HepG2 (cell line): ENCODE results near the gene MED9. TPM values are rescaled to one million over a fixed set of nuclear protein-coding genes. Genes with fewer than 3 reads are reported as not detected.

Experiments used
- FOXK1 ChIP-seq: sonication (generic); formaldehyde crosslinking; IDR thresholded peaks from 2 replicates; pipeline ENCODE4 v1.4.0; 2020; ENCODE audit warnings: low read depth, missing genetic modification reagents, borderline replicate concordance
- KDM1A ChIP-seq: IDR thresholded peaks from 2 replicates; pipeline ENCODE4 v1.6.1; 2016; ENCODE audit warnings: missing compliant biosample characterization
- MIER2 ChIP-seq: IDR thresholded peaks from 2 replicates; pipeline ENCODE4 v1.6.1; 2016; ENCODE audit warnings: missing biosample characterization, missing genetic modification reagents
- MYNN ChIP-seq: sonication (generic); formaldehyde crosslinking; IDR thresholded peaks from 2 replicates; pipeline ENCODE4 v1.4.0; 2020; ENCODE audit warnings: mild to moderate bottlenecking, low read depth, missing genetic modification reagents
- RCOR2 ChIP-seq: IDR thresholded peaks from 2 replicates; pipeline ENCODE4 v1.6.1; 2016; ENCODE audit warnings: missing biosample characterization, missing genetic modification reagents
- SPEN ChIP-seq: sonication (generic); formaldehyde crosslinking; IDR thresholded peaks from 2 replicates; pipeline ENCODE4 v1.5.1; 2020; ENCODE audit warnings: low read depth, mild to moderate bottlenecking, missing genetic modification reagents
- ZBED4 ChIP-seq: sonication (generic); formaldehyde crosslinking; IDR thresholded peaks from 2 replicates; pipeline ENCODE4 v1.4.0; 2020; ENCODE audit warnings: missing genetic modification reagents, borderline replicate concordance
- ZBTB38 ChIP-seq: sonication (generic); formaldehyde crosslinking; IDR thresholded peaks from 2 replicates; pipeline ENCODE4 v1.5.1; 2020; ENCODE audit warnings: mild to moderate bottlenecking, missing genetic modification reagents
- ZFP36 ChIP-seq: fragments of 150-350 bp; IDR thresholded peaks from 2 replicates; pipeline ENCODE4 v1.6.1; 2018; ENCODE audit warnings: borderline replicate concordance, low read length, low read depth; ENCODE audit not compliant: partially characterized antibody
- ZFX ChIP-seq: sonication (generic); formaldehyde crosslinking; IDR thresholded peaks from 2 replicates; pipeline ENCODE4 v1.4.0; 2020; ENCODE audit warnings: mild to moderate bottlenecking, low read depth, missing genetic modification reagents, moderate library complexity
- ZNF225 ChIP-seq: sonication (generic); formaldehyde crosslinking; IDR thresholded peaks from 2 replicates; pipeline ENCODE4 v1.4.0; 2020; ENCODE audit warnings: mild to moderate bottlenecking, missing genetic modification reagents
- ZNF496 ChIP-seq: sonication (generic); formaldehyde crosslinking; IDR thresholded peaks from 2 replicates; pipeline ENCODE4 v1.8.1; 2023; ENCODE audit warnings: mild to moderate bottlenecking, moderate library complexity, missing genetic modification reagents; ENCODE audit not compliant: insufficient replicate concordance
- ZNF567 ChIP-seq: sonication (generic); formaldehyde crosslinking; IDR thresholded peaks from 2 replicates; pipeline ENCODE4 v1.8.1; 2023; ENCODE audit warnings: mild to moderate bottlenecking, missing genetic modification reagents, borderline replicate concordance
- ZNF576 ChIP-seq: sonication (generic); formaldehyde crosslinking; IDR thresholded peaks from 2 replicates; pipeline ENCODE4 v1.4.0; 2020; ENCODE audit warnings: mild to moderate bottlenecking, missing genetic modification reagents
- ZNF629 ChIP-seq: sonication (generic); formaldehyde crosslinking; conservative IDR thresholded peaks from 2 replicates; pipeline ENCODE4 v1.5.0; 2020; ENCODE audit warnings: missing genetic modification reagents
- ZNF644 ChIP-seq: IDR thresholded peaks from 2 replicates; pipeline ENCODE4 v1.6.1; 2016; ENCODE audit warnings: low read depth
- ZNF780A ChIP-seq: sonication (generic); formaldehyde crosslinking; IDR thresholded peaks from 2 replicates; pipeline ENCODE4 v1.8.0; 2022; ENCODE audit warnings: mild to moderate bottlenecking, missing genetic modification reagents, moderate library complexity
- ZNF841 ChIP-seq: sonication (generic); formaldehyde crosslinking; IDR thresholded peaks from 2 replicates; pipeline ENCODE4 v1.8.1; 2023; ENCODE audit warnings: missing genetic modification reagents, borderline replicate concordance
- polyA plus RNA-seq, 8 experiments: library from polyadenylated mRNA; depleted of rRNA in 3 of 8; stranded (reverse) in 7 of 8; unstranded in 1 of 8; fragments of >200 nt; fragmentation: Illumina TruSeq in 4 of 8; extraction: Trizol in 4 of 8; gene quantifications; 2 replicates each; pipeline versions ENCODE4 v1.2.1 to v1.2.3, GENCODE V29; 2011 to 2016; ENCODE audit warnings: low read depth in 4 of 8, missing spikeins in 1 of 8, mixed read lengths in 1 of 8; ENCODE audit not compliant: insufficient read depth in 1 of 8
- total RNA-seq, 5 experiments: library from RNA; depleted of rRNA; stranded (reverse); fragments of >200 nt; fragmentation: Illumina TruSeq; extraction: Trizol; gene quantifications; 2 replicates each; pipeline ENCODE4 v1.2.3, GENCODE V29; 2016; ENCODE audit warnings: low read depth in 1 of 5

MED9 gene
- total and polyA plus RNA-seq, 2 of the 13 experiments (the other 11 are each of a cell fraction or from before 2014, with no cell fraction given), result 11.9 to 15.1 TPM

- TF ChIP-seq ZBED4 (CRISPR knock-in tag), result no peak
- no peak for TF ChIP-seq FOXK1
- TF ChIP-seq ZNF780A (CRISPR knock-in tag), result no peak
- no peak for TF ChIP-seq ZFP36
- no peak for TF ChIP-seq ZBTB38
- TF ChIP-seq MIER2 (CRISPR knock-in tag), result no peak
- TF ChIP-seq ZNF496 (CRISPR knock-in tag), result no peak
- TF ChIP-seq ZNF841 (CRISPR knock-in tag), result no peak
- no peak for TF ChIP-seq ZNF644 (CRISPR knock-in tag)
- TF ChIP-seq SPEN, result no peak
- TF ChIP-seq ZNF576 (CRISPR knock-in tag), result no peak
- 0 out of 2 replicates have a peak, but pooled peaks have one; percentile 26 for TF ChIP-seq RCOR2 (CRISPR knock-in tag)
- no peak for TF ChIP-seq MYNN (CRISPR knock-in tag)
- peak; percentile 28; the same call in 1 of the 2 replicates for TF ChIP-seq ZFX
- no peak for TF ChIP-seq ZNF567
- peak; percentile 57; the same call in 1 of the 2 replicates for TF ChIP-seq KDM1A (CRISPR knock-in tag)
- peak; percentile 92 for TF ChIP-seq ZNF629 (CRISPR knock-in tag)
- TF ChIP-seq ZNF225 (CRISPR knock-in tag), result no peak
Observed at GRCh38 chr17:17440938-17441675, 35.7 kb upstream of the MED9 start (continued).
